Measurements from ENCODE around the gene DCAF6.
A peak's percentile ranks its signal among the peaks of the same experiment; 100 is the strongest.

Gene DCAF6

DNA sequence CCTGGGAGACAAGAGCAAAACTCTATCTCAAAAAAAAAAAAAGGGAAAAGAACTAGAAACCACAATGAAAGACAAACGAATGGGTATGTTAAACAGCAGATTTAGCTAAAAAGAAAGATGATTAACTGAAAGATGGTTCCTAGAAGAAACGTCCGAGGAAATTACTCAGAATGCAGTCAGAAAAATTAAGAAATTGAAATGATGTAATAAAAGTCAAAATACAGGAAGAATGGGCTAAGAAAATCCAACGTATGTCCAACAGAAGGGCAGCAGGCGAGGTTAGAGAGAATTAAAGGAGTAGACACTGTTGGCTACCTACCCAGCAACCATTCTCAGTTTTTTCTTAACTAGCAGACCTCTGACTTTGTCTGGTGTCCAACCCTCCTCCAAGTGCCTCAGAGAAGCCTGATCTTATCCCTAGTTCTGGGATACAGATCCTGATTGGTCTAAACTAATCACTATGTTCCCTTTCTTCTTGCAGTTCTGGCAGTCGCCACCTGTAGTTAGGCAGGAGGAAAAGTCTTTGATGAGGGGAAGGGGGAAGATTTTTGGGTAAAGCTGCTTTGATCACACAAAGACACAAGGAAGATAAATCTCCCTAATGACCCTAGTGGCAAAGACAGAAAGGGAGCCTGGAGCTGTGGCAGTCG, 174.5 kb downstream of the DCAF6 start:
- DNase-seq = no peak

DNA sequence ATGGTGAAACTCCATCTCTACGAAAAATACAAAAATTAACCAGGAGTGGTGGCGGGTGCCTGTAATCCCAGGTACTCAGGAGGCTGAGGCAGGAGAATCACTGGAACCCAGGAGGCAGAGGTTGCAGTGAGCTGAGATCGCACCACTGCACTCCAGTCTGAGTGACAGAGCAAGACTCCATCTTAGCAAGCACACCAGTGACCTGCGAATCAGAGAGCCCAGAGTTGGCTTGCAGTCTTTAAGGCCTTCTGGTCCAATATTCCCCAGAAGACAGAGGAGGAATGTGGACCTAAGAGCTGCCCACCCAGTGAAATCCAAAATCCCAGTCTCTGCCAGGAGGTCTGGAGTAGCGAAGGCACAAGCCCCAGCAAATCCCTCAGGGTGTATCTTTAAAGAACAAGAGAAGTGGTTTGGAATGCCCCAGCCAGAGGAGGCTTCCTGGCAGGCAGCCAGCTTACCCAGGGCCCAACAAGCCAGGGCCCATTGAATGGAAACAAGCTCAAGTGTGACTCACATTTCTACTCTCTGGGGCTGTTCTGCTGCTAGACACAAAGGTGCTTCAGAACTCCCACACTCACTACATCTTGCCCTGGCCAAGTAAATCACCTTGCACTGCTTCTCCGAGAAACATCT, 176.3 kb downstream of the DCAF6 start:
- peak; percentile 57 for DNase-seq

DNA sequence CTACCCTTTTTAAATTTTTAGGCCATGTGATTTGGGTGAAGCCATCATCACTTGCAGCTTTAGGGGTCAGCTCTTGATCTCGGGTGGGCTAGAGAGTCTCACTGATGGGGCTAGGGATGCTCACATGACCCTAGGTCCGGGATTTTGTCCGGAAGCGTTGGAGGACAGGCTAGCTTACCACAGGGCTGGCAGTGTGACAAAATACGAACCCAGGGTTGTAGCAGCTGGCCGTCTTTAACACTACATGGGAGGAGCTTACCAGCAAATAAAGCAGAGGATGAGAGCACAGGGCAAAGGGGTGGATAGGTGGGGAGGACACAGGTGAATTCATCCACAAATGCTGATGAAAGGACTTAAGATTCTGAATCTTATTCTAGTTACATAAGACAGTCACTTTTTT, 178.4 kb downstream of the DCAF6 start:
- DNase-seq = no peak

DNA sequence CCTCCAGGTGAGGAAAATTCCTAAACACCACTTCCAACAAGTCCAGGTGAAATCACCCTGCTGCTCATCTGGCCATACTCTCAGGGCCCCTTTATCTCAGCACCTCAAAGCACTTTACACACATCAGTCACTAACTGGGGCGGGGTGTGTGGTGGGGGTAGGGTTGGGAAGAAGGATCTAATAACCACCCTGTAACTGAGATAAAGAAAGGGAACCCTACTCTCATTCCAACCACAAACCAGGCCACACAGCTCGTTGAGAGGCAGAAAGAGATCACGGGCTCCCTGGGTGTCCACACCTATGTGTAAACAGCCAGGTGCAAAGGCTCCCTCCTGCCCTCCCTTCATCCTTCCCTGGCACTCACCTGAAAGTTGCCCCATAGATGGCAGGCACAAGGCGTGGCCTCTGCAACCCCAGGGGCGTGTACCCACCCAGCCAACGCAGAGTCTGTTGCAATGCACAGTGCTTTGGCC, 179.9 kb downstream of the DCAF6 start:
- DNase-seq = peak; percentile 37

DNA sequence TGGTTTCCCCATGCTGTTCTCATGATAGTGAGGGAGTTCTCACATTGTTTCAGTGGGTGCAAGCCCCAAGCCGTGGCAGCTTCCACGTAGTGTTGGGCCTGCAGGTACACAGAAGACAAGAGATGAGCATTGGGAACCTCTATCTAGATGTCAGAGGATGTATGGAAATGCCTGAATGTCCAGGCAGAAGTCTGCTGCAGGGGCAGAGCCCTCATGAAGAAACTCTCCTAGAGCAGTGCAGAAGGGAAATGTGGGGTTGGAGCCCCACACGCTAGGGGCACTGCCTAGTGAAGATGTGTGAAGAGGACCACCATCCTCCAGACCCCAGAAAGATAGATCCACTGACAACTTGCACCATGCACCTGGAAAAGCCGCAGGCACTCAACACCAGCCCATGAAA, 183.3 kb downstream of the DCAF6 start:
- DNase-seq = no peak

DNA sequence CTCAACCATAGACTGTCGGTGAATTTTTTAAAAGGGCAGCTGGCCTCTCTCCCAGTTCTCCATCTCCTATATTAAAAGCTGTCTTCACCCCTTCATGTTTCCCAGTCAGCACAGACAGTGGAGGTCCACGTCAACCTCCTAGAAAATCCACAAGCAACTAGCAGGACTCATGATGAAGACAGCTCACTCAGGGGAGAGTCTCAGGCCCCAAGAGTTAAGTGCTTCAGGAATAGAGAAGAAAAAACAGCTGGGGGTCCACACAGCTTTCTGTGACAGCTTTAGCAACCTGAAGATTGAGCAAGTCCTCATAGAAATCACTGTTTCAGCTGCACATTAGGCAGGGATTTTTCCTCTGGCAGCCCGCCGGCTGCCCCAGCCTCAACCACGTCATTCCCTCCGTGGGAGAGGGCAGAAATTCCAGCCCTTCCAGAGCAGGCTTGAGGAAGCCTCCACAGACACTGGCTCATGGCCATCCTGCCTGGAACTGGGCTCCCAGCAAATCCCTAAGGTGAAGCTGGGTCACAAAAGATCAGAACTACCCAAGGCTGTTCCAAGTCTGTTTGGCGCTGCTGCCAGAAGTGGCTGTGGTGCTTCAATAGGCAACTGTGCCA, 185.0 kb downstream of the DCAF6 start:
- DNase-seq = no peak

DNA sequence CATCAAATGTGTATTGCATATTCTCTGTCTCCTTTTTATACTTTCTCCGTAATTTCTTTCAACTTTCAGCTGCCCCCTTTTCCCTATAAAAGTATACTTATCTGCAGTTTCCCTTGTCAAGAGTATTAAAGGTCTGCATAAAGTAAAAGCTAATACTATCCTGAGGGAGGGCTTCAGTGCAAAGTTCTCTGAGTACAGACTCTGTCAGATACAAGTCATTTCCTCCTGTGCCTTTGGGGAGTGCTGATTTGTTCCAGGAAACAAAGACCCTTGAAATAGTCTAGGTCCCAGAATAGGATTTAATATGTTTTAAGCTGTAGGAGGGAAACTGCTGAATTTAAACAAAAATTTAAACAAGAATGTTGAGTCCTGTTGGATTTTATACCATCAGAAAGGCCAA, 188.6 kb downstream of the DCAF6 start:
- DNase-seq = no peak
